A549 treated with GW870086 at 1 μM for 4 hours (cell line): ENCODE results near the gene KRTAP1-3. TPM values are rescaled to one million over a fixed set of nuclear protein-coding genes. Genes with fewer than 3 reads are reported as not detected.

Experiments used
- total RNA-seq: library from RNA; stranded (reverse); fragments of 200-300 nt; extraction: Qiagen RNA extraction; gene quantifications from 5 replicates; pipeline ENCODE4 v1.2.3, GENCODE V29; 2022; ENCODE audit warnings: low read depth

KRTAP1-3 gene
- 0.15 TPM in 1 of 5 replicates, not detected in the others for total RNA-seq

GRCh38 chr17:41034346-41034935 lies at the start of gene KRTAP1-3:
Gene KRTAP1-3 (minus strand): TSS chr17:41034874. CDS start chr17:41034821, 53 bp downstream.

GRCh38 chr17:41084100-41084856 lies 49.6 kb upstream of the KRTAP1-3 start, which contains the start of gene KRTAP4-7:
Gene KRTAP4-7 (plus strand): TSS chr17:41084150. CDS start chr17:41084207, 57 bp downstream.

GRCh38 chr17:41065829-41066624 lies 31.4 kb upstream of the KRTAP1-3 start, which contains the start of gene KRTAP2-4:
Gene KRTAP2-4 (minus strand): TSS chr17:41065879. CDS start chr17:41065845, 34 bp downstream.

GRCh38 chr17:41060052-41060604 lies 25.5 kb upstream of the KRTAP1-3 start, which contains the start of gene KRTAP2-3:
Gene KRTAP2-3 (minus strand): TSS chr17:41060114. CDS start chr17:41060050, 64 bp downstream.

GRCh38 chr17:41055130-41055529 lies 20.5 kb upstream of the KRTAP1-3 start, which contains the start of gene KRTAP2-2:
Gene KRTAP2-2 (minus strand): TSS chr17:41055230. CDS start chr17:41055211, 19 bp downstream.

GRCh38 chr17:41046735-41047465 lies 12.2 kb upstream of the KRTAP1-3 start, which contains the start of gene KRTAP2-1:
Gene KRTAP2-1 (minus strand): TSS chr17:41047316. CDS start chr17:41047267, 49 bp downstream.

GRCh38 chr17:41040783-41041571 lies 6.3 kb upstream of the KRTAP1-3 start, which contains the start of gene KRTAP1-1:
Gene KRTAP1-1 (minus strand): TSS chr17:41041450. CDS start chr17:41041397, 53 bp downstream.

GRCh38 chr17:41029633-41030245 lies 4.9 kb downstream of the KRTAP1-3 start, which contains the start of gene KRTAP1-4:
Gene KRTAP1-4 (minus strand): TSS chr17:41030195. CDS start chr17:41030078, 117 bp downstream.

GRCh38 chr17:41026715-41027471 lies 7.8 kb downstream of the KRTAP1-3 start, which contains the start of gene KRTAP1-5:
Gene KRTAP1-5 (minus strand): TSS chr17:41027208. CDS start chr17:41027155, 53 bp downstream.

GRCh38 chr17:41008811-41009210 lies 25.9 kb downstream of the KRTAP1-3 start, which contains the start of gene KRTAP3-1:
Gene KRTAP3-1 (minus strand): TSS chr17:41009128. CDS start chr17:41009074, 54 bp downstream.

GRCh38 chr17:40999563-40999962 lies 35.1 kb downstream of the KRTAP1-3 start, which contains the start of gene KRTAP3-2:
Gene KRTAP3-2 (minus strand): TSS chr17:40999906. CDS start chr17:40999853, 53 bp downstream.

GRCh38 chr17:40993839-40994238 lies 40.8 kb downstream of the KRTAP1-3 start, which contains the start of gene KRTAP3-3:
Gene KRTAP3-3 (minus strand): TSS chr17:40994164. CDS start chr17:40994097, 67 bp downstream.

GRCh38 chr17:40984226-40984625 lies 50.4 kb downstream of the KRTAP1-3 start, which contains the start of gene KRT40:
Gene KRT40 (minus strand): TSS chr17:40984326. CDS start chr17:40984273, 53 bp downstream.

Other genes starting within 250 kb of the KRTAP1-3 start
- gene KRT28, start 234.9 kb downstream of the KRTAP1-3 start, total RNA-seq = not detected in 5 replicates
- gene KRT10, start 212.3 kb downstream of the KRTAP1-3 start, total RNA-seq = 93.1 to 121 TPM (median 103 TPM) in 5 replicates
- gene KRT12, start 167.7 kb downstream of the KRTAP1-3 start, total RNA-seq = not detected in 5 replicates
- gene KRT20, start 149.6 kb downstream of the KRTAP1-3 start, total RNA-seq = 0.10 to 0.53 TPM (median 0.27 TPM) in 5 replicates
- 0.14 to 0.19 TPM in 2 of 5 replicates, not detected in the others for gene KRT23, start 97.2 kb downstream of the KRTAP1-3 start, total RNA-seq
- gene KRT39, start 67.9 kb downstream of the KRTAP1-3 start, total RNA-seq = not detected in 5 replicates
- not detected in 5 replicates for gene KRT40, start 50.5 kb downstream of the KRTAP1-3 start, total RNA-seq
- not detected in 5 replicates for gene KRTAP3-3, start 40.7 kb downstream of the KRTAP1-3 start, total RNA-seq
- 0.28 to 0.34 TPM (median 0.31 TPM) in 3 of 5 replicates, not detected in the others for gene KRTAP3-2, start 35.0 kb downstream of the KRTAP1-3 start, total RNA-seq
- not detected in 5 replicates for gene KRTAP3-1, start 25.7 kb downstream of the KRTAP1-3 start, total RNA-seq
- gene KRTAP1-5, start 7.7 kb downstream of the KRTAP1-3 start, total RNA-seq = not detected in 5 replicates
- gene KRTAP1-4, start 4.7 kb downstream of the KRTAP1-3 start, total RNA-seq = not detected in 5 replicates
- gene KRTAP1-1, start 6.6 kb upstream of the KRTAP1-3 start, total RNA-seq = not detected in 5 replicates
- gene KRTAP2-1, start 12.4 kb upstream of the KRTAP1-3 start, total RNA-seq = not detected in 5 replicates
- not detected in 5 replicates for gene KRTAP2-2, start 20.4 kb upstream of the KRTAP1-3 start, total RNA-seq
- gene KRTAP2-3, start 25.2 kb upstream of the KRTAP1-3 start, total RNA-seq = not detected in 5 replicates
- not detected in 5 replicates for gene KRTAP2-4, start 31.0 kb upstream of the KRTAP1-3 start, total RNA-seq
- not detected in 5 replicates for gene KRTAP4-7, start 49.3 kb upstream of the KRTAP1-3 start, total RNA-seq
- not detected in 5 replicates for gene KRTAP4-8, start 63.3 kb upstream of the KRTAP1-3 start, total RNA-seq
- not detected in 5 replicates for gene KRTAP4-16, start 67.3 kb upstream of the KRTAP1-3 start, total RNA-seq
- not detected in 5 replicates for gene KRTAP4-9, start 70.5 kb upstream of the KRTAP1-3 start, total RNA-seq
- gene KRTAP4-11, start 83.5 kb upstream of the KRTAP1-3 start, total RNA-seq = not detected in 5 replicates
- gene KRTAP4-12, start 89.3 kb upstream of the KRTAP1-3 start, total RNA-seq = not detected in 5 replicates
- gene KRTAP4-6, start 105.7 kb upstream of the KRTAP1-3 start, total RNA-seq = not detected in 5 replicates
- gene KRTAP4-5, start 115.0 kb upstream of the KRTAP1-3 start, total RNA-seq = not detected in 5 replicates
- not detected in 5 replicates for gene KRTAP4-4, start 125.9 kb upstream of the KRTAP1-3 start, total RNA-seq
- gene KRTAP4-3, start 133.3 kb upstream of the KRTAP1-3 start, total RNA-seq = not detected in 5 replicates
- not detected in 5 replicates for gene KRTAP4-2, start 143.3 kb upstream of the KRTAP1-3 start, total RNA-seq
- gene KRTAP4-1, start 150.0 kb upstream of the KRTAP1-3 start, total RNA-seq = 0.20 to 0.22 TPM in 2 of 5 replicates, not detected in the others
- not detected in 5 replicates for gene KRTAP9-1, start 155.0 kb upstream of the KRTAP1-3 start, total RNA-seq
- not detected in 5 replicates for gene KRTAP9-2, start 191.8 kb upstream of the KRTAP1-3 start, total RNA-seq
- gene KRTAP9-3, start 197.6 kb upstream of the KRTAP1-3 start, total RNA-seq = not detected in 5 replicates
- gene KRTAP9-8, start 203.1 kb upstream of the KRTAP1-3 start, total RNA-seq = not detected in 5 replicates
- gene KRTAP9-4, start 214.8 kb upstream of the KRTAP1-3 start, total RNA-seq = not detected in 5 replicates
- not detected in 5 replicates for gene KRTAP9-9, start 220.5 kb upstream of the KRTAP1-3 start, total RNA-seq
- gene KRTAP9-6, start 230.5 kb upstream of the KRTAP1-3 start, total RNA-seq = not detected in 5 replicates
- gene KRTAP9-7, start 240.8 kb upstream of the KRTAP1-3 start, total RNA-seq = not detected in 5 replicates